HepG2 (cell line): ENCODE data around the gene NTN5. TPM values are rescaled to one million over a fixed set of nuclear protein-coding genes. Genes with fewer than 3 reads are reported as not detected.
A peak's percentile ranks its signal among the peaks of the same experiment; 100 is the strongest.

Experiments
- DR1 ChIP-seq: sonication (generic); formaldehyde crosslinking; IDR thresholded peaks from 2 replicates; pipeline ENCODE4 v1.8.0; 2021; ENCODE audit warnings: mild to moderate bottlenecking, missing genetic modification reagents, inconsistent platforms
- DZIP1 ChIP-seq: sonication (generic); formaldehyde crosslinking; IDR thresholded peaks from 2 replicates; pipeline ENCODE4 v1.5.0; 2020; ENCODE audit warnings: mild to moderate bottlenecking, missing genetic modification reagents
- ERF ChIP-seq: IDR thresholded peaks from 2 replicates; pipeline ENCODE4 v1.6.1; 2018; ENCODE audit warnings: missing biosample characterization, missing genetic modification reagents
- MAX ChIP-seq: IDR thresholded peaks from 2 replicates; pipeline ENCODE4 v1.6.1; 2012; ENCODE audit warnings: inconsistent platforms
- MED8 ChIP-seq: sonication (generic); formaldehyde crosslinking; IDR thresholded peaks from 2 replicates; pipeline ENCODE4 v1.8.1; 2023; ENCODE audit warnings: mild to moderate bottlenecking, missing genetic modification reagents; ENCODE audit not compliant: insufficient replicate concordance
- MYPOP ChIP-seq: sonication (generic); formaldehyde crosslinking; IDR thresholded peaks from 2 replicates; pipeline ENCODE4 v1.8.1; 2023; ENCODE audit warnings: mild to moderate bottlenecking, moderate library complexity, missing genetic modification reagents
- POLR2A ChIP-seq, 2 experiments: IDR thresholded peaks; 2 replicates each; pipeline ENCODE4 v1.6.1; 2011; ENCODE audit warnings: low read depth in 2 of 2, low read length in 2 of 2, mild to moderate bottlenecking in 1 of 2, moderate library complexity in 1 of 2; ENCODE audit not compliant: insufficient read depth in 1 of 2
- POLR2AphosphoS2 ChIP-seq: IDR thresholded peaks from 2 replicates; pipeline ENCODE4 v1.6.1; 2011; ENCODE audit warnings: low read depth, low read length, improper control_type of control experiment
- SAP130 ChIP-seq: IDR thresholded peaks from 2 replicates; pipeline ENCODE4 v1.6.1; 2016; ENCODE audit warnings: low read depth
- SMAD3 ChIP-seq: sonication (generic); formaldehyde crosslinking; IDR thresholded peaks from 2 replicates; pipeline ENCODE4 v1.4.0; 2020; ENCODE audit warnings: missing genetic modification reagents
- SRSF9 ChIP-seq: fragments of 200-400 bp; formaldehyde crosslinking; IDR thresholded peaks from 2 replicates; pipeline ENCODE4 v1.6.1; 2018; ENCODE audit warnings: borderline replicate concordance, mild to moderate bottlenecking, low read depth, low read length; ENCODE audit not compliant: insufficient read depth, poor library complexity, severe bottlenecking
- TCF7L2 ChIP-seq: IDR thresholded peaks from 2 replicates; pipeline ENCODE4 v1.6.1; 2011; ENCODE audit warnings: mild to moderate bottlenecking, low read depth, low read length, moderate library complexity
- ZBTB49 ChIP-seq: sonication (generic); formaldehyde crosslinking; IDR thresholded peaks from 2 replicates; pipeline ENCODE4 v1.4.0; 2020; ENCODE audit warnings: missing genetic modification reagents, borderline replicate concordance
- ZMYM3 ChIP-seq: sonication (generic); formaldehyde crosslinking; IDR thresholded peaks from 2 replicates; pipeline ENCODE4 v1.5.1; 2020; ENCODE audit warnings: mild to moderate bottlenecking, missing genetic modification reagents
- ZMYM4 ChIP-seq: sonication (generic); formaldehyde crosslinking; IDR thresholded peaks from 2 replicates; pipeline ENCODE4 v1.8.1; 2023; ENCODE audit warnings: mild to moderate bottlenecking, missing genetic modification reagents
- ZNF430 ChIP-seq: sonication (generic); formaldehyde crosslinking; IDR thresholded peaks from 2 replicates; pipeline ENCODE4 v1.9.0; 2021; ENCODE audit warnings: mild to moderate bottlenecking, missing genetic modification reagents
- ZNF451 ChIP-seq: sonication (generic); formaldehyde crosslinking; IDR thresholded peaks from 2 replicates; pipeline ENCODE4 v1.5.0; 2020; ENCODE audit warnings: mild to moderate bottlenecking, missing genetic modification reagents
- ZNF510 ChIP-seq: sonication (generic); formaldehyde crosslinking; IDR thresholded peaks from 2 replicates; pipeline ENCODE4 v1.4.0; 2020; ENCODE audit warnings: low read depth, mild to moderate bottlenecking, missing genetic modification reagents
- ZNF530 ChIP-seq: sonication (generic); formaldehyde crosslinking; IDR thresholded peaks from 2 replicates; pipeline ENCODE4 v1.5.0; 2020; ENCODE audit warnings: low read depth, mild to moderate bottlenecking, missing genetic modification reagents
- ZNF703 ChIP-seq: sonication (generic); formaldehyde crosslinking; IDR thresholded peaks from 2 replicates; pipeline ENCODE4 v1.5.1; 2020; ENCODE audit warnings: missing genetic modification reagents, mild to moderate bottlenecking, moderate library complexity, borderline replicate concordance
- ZNF724P ChIP-seq: sonication (generic); formaldehyde crosslinking; IDR thresholded peaks from 2 replicates; pipeline ENCODE4 v1.8.0; 2022; ENCODE audit warnings: missing genetic modification reagents, borderline replicate concordance
- ZNF816 ChIP-seq: sonication (generic); formaldehyde crosslinking; IDR thresholded peaks from 2 replicates; pipeline ENCODE4 v1.8.0; 2022; ENCODE audit warnings: missing genetic modification reagents, mild to moderate bottlenecking, borderline replicate concordance
- polyA plus RNA-seq, 8 experiments: library from polyadenylated mRNA; depleted of rRNA in 3 of 8; stranded (reverse) in 7 of 8; unstranded in 1 of 8; fragments of >200 nt; fragmentation: Illumina TruSeq in 4 of 8; extraction: Trizol in 4 of 8; gene quantifications; 2 replicates each; pipeline versions ENCODE4 v1.2.1 to v1.2.3, GENCODE V29; 2011 to 2016; ENCODE audit warnings: low read depth in 4 of 8, missing spikeins in 1 of 8, mixed read lengths in 1 of 8; ENCODE audit not compliant: insufficient read depth in 1 of 8
- total RNA-seq, 5 experiments: library from RNA; depleted of rRNA; stranded (reverse); fragments of >200 nt; fragmentation: Illumina TruSeq; extraction: Trizol; gene quantifications; 2 replicates each; pipeline ENCODE4 v1.2.3, GENCODE V29; 2016; ENCODE audit warnings: low read depth in 1 of 5
- TF ChIP-seq, protein P1 (sequence below): sonication (generic); formaldehyde crosslinking; IDR thresholded peaks from 2 replicates; pipeline ENCODE4 v1.5.0; 2020; ENCODE audit warnings: missing genetic modification reagents

The NTN5 gene
- total and polyA plus RNA-seq, 2 of the 13 experiments (the other 11 are each of a cell fraction or from before 2014, with no cell fraction given) = 0.05 TPM; not detected in 1

GRCh38 chr19:48618916-48619691 lies 53.7 kb downstream of the NTN5 start, which contains the start of the genes RPL18 and SPHK2 (continued):
- TF ChIP-seq POLR2AphosphoS2 = peak; percentile 94
- TF ChIP-seq, protein P1, sequence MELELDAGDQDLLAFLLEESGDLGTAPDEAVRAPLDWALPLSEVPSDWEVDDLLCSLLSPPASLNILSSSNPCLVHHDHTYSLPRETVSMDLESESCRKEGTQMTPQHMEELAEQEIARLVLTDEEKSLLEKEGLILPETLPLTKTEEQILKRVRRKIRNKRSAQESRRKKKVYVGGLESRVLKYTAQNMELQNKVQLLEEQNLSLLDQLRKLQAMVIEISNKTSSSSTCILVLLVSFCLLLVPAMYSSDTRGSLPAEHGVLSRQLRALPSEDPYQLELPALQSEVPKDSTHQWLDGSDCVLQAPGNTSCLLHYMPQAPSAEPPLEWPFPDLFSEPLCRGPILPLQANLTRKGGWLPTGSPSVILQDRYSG (CRISPR knock-in tag) = no peak
- TF ChIP-seq ZNF724P (CRISPR knock-in tag) = peak; percentile 79; the same call in 1 of the 2 replicates
- peak; percentile 70; the same call in 1 of the 2 replicates for TF ChIP-seq ZNF816
- peak; percentile 97 for TF ChIP-seq ERF (CRISPR knock-in tag)
- TF ChIP-seq SRSF9 = no peak
- no peak for TF ChIP-seq ZNF530 (CRISPR knock-in tag)
- TF ChIP-seq MYPOP = peak; percentile 94
- no peak for TF ChIP-seq TCF7L2
- TF ChIP-seq ZBTB49 (CRISPR knock-in tag) = peak; percentile 71; the same call in 1 of the 2 replicates
- peak; percentile 12 for TF ChIP-seq MED8 (CRISPR knock-in tag)
- peak; percentile 97 for TF ChIP-seq SMAD3 (CRISPR knock-in tag)
- TF ChIP-seq DR1 = peak; percentile 97
- TF ChIP-seq DZIP1 (CRISPR knock-in tag) = no peak
- TF ChIP-seq ZMYM4 = peak; percentile 82; the same call in 1 of the 2 replicates
- no peak for TF ChIP-seq ZNF430 (CRISPR knock-in tag)
- TF ChIP-seq ZNF451 (CRISPR knock-in tag) = 0 out of 2 replicates have a peak, but pooled peaks have one; percentile 43
- peak; percentile 83 for TF ChIP-seq MAX
- peak; percentile 97 for TF ChIP-seq SAP130 (CRISPR knock-in tag)
- peak; percentile 94 to 97 for TF ChIP-seq POLR2A (IDR thresholded peaks at IDR 0.05; ENCODE audit: insufficient read depth in 1 of 2, low read depth in 2 of 2, low read length in 2 of 2)
- TF ChIP-seq ZNF703 = peak; percentile 46; the same call in 1 of the 2 replicates
- TF ChIP-seq ZMYM3 (CRISPR knock-in tag) = no peak
- peak; percentile 24; the same call in 1 of the 2 replicates for TF ChIP-seq ZNF510
